ENCODE data around the gene YWHAG. TPM values are rescaled to one million over a fixed set of nuclear protein-coding genes. Genes with fewer than 3 reads are reported as not detected.
"Not testable (repeated sequence)": the region's sequence is repeated elsewhere in the genome, so short reads cannot be mapped to it uniquely, and the experiment has no call there.

The YWHAG gene
- total and polyA plus RNA-seq, 12 donors = 63.7 to 262 (median 205) TPM

- intact Hi-C loops (cut with DNase I) = loop anchor here in 1 of 10 donors (5.0 kb wide), 1 partner anchor 654 kb away; no protein-coding TSS in a partner anchor
- H3K4me1 ChIP-seq = peaks cover 0 to 99% (median 89%) of the 10 kb centered on the region in 9 donors
- H3K27me3 ChIP-seq = no peaks in the 10 kb centered on the region
- DNase-seq (no peak), ATAC-seq (no peak)
- no peak for TF ChIP-seq CTCF (IDR thresholded peaks at IDR 0.05)
- H3K4me3 ChIP-seq = no peak overlapping the region
- H3K36me3 ChIP-seq = peaks cover 0 to 59% (median 6%) of the 10 kb centered on the region in 9 donors
- H3K27ac ChIP-seq = peak overlapping the region in 8 of 10 donors; percentile 16 to 84 (median 52)
- H3K9me3 ChIP-seq = no peaks in the 10 kb centered on the region
Observed at GRCh38 chr7:76336094-76336493, 22.7 kb downstream of the YWHAG start.

- 66 to 76% methylated on average over 2 of the region's 2 CpGs for WGBS, 2 donors
- Histone ChIP-seq H3K36me3 (peaks cover 0 to 65% (median 6%) of the 10 kb centered on the region in 9 donors), H3K27ac (peak overlapping the region in 7 of 10 donors; percentile 23 to 84 (median 78)), H3K4me1 (peaks cover 0 to 99% (median 89%) of the 10 kb centered on the region in 9 donors)
- not testable (repeated sequence) for H3K27me3 ChIP-seq, H3K9me3 ChIP-seq, H3K4me3 ChIP-seq, ATAC-seq, DNase-seq
- intact Hi-C loops (cut with DNase I) = loop anchor here in 1 of 10 donors (5.0 kb wide), 1 partner anchor 653 kb away; no protein-coding TSS in a partner anchor
Observed at GRCh38 chr7:76335417-76335816, 23.4 kb downstream of the YWHAG start.

GRCh38 chr7:76334320-76334967, 24.3 kb downstream of the YWHAG start:
- no peak for ATAC-seq
- Histone ChIP-seq H3K4me3 (no peak overlapping the region), H3K36me3 (peaks cover 0 to 66% (median 7%) of the 10 kb centered on the region in 9 donors), H3K27me3 (no peaks in the 10 kb centered on the region), H3K9me3 (no peaks in the 10 kb centered on the region), H3K4me1 (peaks cover 0 to 100% (median 84%) of the 10 kb centered on the region in 9 donors), H3K27ac (peak overlapping the region in 9 of 10 donors; percentile 29 to 84 (median 75))
- 79 to 88% methylated on average over 6 of the region's 6 CpGs for WGBS, 2 donors
- TF ChIP-seq CTCF (IDR thresholded peaks at IDR 0.05) = no peak
- DNase-seq = no peak
- intact Hi-C loops (cut with DNase I) = no loop called here

GRCh38 chr7:76333511-76334101, 25.2 kb downstream of the YWHAG start:
- Histone ChIP-seq H3K36me3 (peaks cover 0 to 66% (median 14%) of the 10 kb centered on the region in 9 donors), H3K4me3 (no peak overlapping the region), H3K27ac (peak overlapping the region; percentile 29 to 84 (median 76)), H3K9me3 (no peaks in the 10 kb centered on the region), H3K27me3 (no peaks in the 10 kb centered on the region), H3K4me1 (peaks cover 0 to 98% (median 85%) of the 10 kb centered on the region in 9 donors)
- intact Hi-C loops (cut with DNase I) = no loop called here
- WGBS, 2 donors = 39 to 48% methylated on average over 14 of the region's 14 CpGs
- ATAC-seq = peak; percentile 74 to 91 (median 88)
- peak; percentile 73 to 74 for DNase-seq
- no peak for TF ChIP-seq CTCF (IDR thresholded peaks at IDR 0.05)
